HepG2 (cell line): ENCODE data around the gene SEBOX. TPM values are rescaled to one million over a fixed set of nuclear protein-coding genes. Genes with fewer than 3 reads are reported as not detected.
A peak's percentile ranks its signal among the peaks of the same experiment; 100 is the strongest.

ENCODE experiments used
- AGO2 ChIP-seq: fragments of 200-400 bp; formaldehyde crosslinking; optimal IDR thresholded peaks from 2 replicates; pipeline ENCODE3; 2017; ENCODE audit warnings: mild to moderate bottlenecking, low read depth, low read length, moderate library complexity
- BATF2 ChIP-seq: sonication (generic); formaldehyde crosslinking; IDR thresholded peaks from 2 replicates; pipeline ENCODE4 v1.8.0; 2022; ENCODE audit warnings: mild to moderate bottlenecking, missing genetic modification reagents, moderate library complexity
- ETS1 ChIP-seq: sonication (generic); formaldehyde crosslinking; IDR thresholded peaks from 2 replicates; pipeline ENCODE4 v1.4.0; 2020; ENCODE audit warnings: missing genetic modification reagents
- GATA4 ChIP-seq: sonication (generic); IDR thresholded peaks from 2 replicates; pipeline ENCODE4 v1.6.1; 2016; ENCODE audit warnings: antibody characterized with exemption, low read depth, borderline replicate concordance
- HBP1 ChIP-seq: IDR thresholded peaks from 2 replicates; pipeline ENCODE4 v1.6.1; 2016; ENCODE audit warnings: low read depth, control low read depth
- HNF1A ChIP-seq, 2 experiments: sonication (generic) in 1 of 2; formaldehyde crosslinking in 1 of 2; IDR thresholded peaks; 2 replicates each; pipeline versions ENCODE4 v1.4.0 to v1.6.1; 2016 to 2020; ENCODE audit warnings: borderline replicate concordance in 1 of 2, low read depth in 1 of 2, mild to moderate bottlenecking in 1 of 2, missing genetic modification reagents in 1 of 2
- NFKBIZ ChIP-seq: IDR thresholded peaks from 2 replicates; pipeline ENCODE4 v1.6.1; 2018; ENCODE audit warnings: missing genetic modification reagents, missing compliant biosample characterization
- PRPF4 ChIP-seq: fragments of 200-400 bp; formaldehyde crosslinking; IDR thresholded peaks from 2 replicates; pipeline ENCODE4 v1.6.1; 2016; ENCODE audit warnings: low read length, low read depth; ENCODE audit not compliant: poor library complexity, severe bottlenecking
- RFX1 ChIP-seq: fragments of 450-650 bp; IDR thresholded peaks from 2 replicates; pipeline ENCODE4 v1.6.1; 2017
- TCF12 ChIP-seq, 2 experiments: fragments of 450-650 bp in 1 of 2; sonication (generic) in 1 of 2; formaldehyde crosslinking in 1 of 2; IDR thresholded peaks; 2 replicates each; pipeline versions ENCODE4 v1.6.1 to v1.8.0; 2017 to 2022; ENCODE audit warnings: antibody characterized with exemption in 1 of 2, mild to moderate bottlenecking in 1 of 2, missing genetic modification reagents in 1 of 2, moderate library complexity in 1 of 2
- UBTF ChIP-seq: sonication (generic); formaldehyde crosslinking; IDR thresholded peaks from 2 replicates; pipeline ENCODE4 v1.4.0; 2020; ENCODE audit warnings: mild to moderate bottlenecking, missing genetic modification reagents
- ZFP36L1 ChIP-seq: sonication (generic); formaldehyde crosslinking; IDR thresholded peaks from 2 replicates; pipeline ENCODE4 v1.8.0; 2022; ENCODE audit warnings: mild to moderate bottlenecking, missing genetic modification reagents, moderate library complexity
- ZNF280B ChIP-seq: sonication (generic); formaldehyde crosslinking; IDR thresholded peaks from 2 replicates; pipeline ENCODE4 v1.5.0; 2020; ENCODE audit warnings: missing genetic modification reagents, mild to moderate bottlenecking, borderline replicate concordance
- ZNF660 ChIP-seq: sonication (generic); formaldehyde crosslinking; IDR thresholded peaks from 2 replicates; pipeline ENCODE4 v1.5.1; 2020; ENCODE audit warnings: mild to moderate bottlenecking, low read depth, missing genetic modification reagents, borderline replicate concordance
- ZNF781 ChIP-seq: sonication (generic); formaldehyde crosslinking; IDR thresholded peaks from 2 replicates; pipeline ENCODE4 v1.5.1; 2020; ENCODE audit warnings: borderline replicate concordance, mild to moderate bottlenecking, missing genetic modification reagents; ENCODE audit errors: not compliant biosample characterization
- polyA plus RNA-seq, 8 experiments: library from polyadenylated mRNA; depleted of rRNA in 3 of 8; stranded (reverse) in 7 of 8; unstranded in 1 of 8; fragments of >200 nt; fragmentation: Illumina TruSeq in 4 of 8; extraction: Trizol in 4 of 8; gene quantifications; 2 replicates each; pipeline versions ENCODE4 v1.2.1 to v1.2.3, GENCODE V29; 2011 to 2016; ENCODE audit warnings: low read depth in 4 of 8, missing spikeins in 1 of 8, mixed read lengths in 1 of 8; ENCODE audit not compliant: insufficient read depth in 1 of 8
- total RNA-seq, 5 experiments: library from RNA; depleted of rRNA; stranded (reverse); fragments of >200 nt; fragmentation: Illumina TruSeq; extraction: Trizol; gene quantifications; 2 replicates each; pipeline ENCODE4 v1.2.3, GENCODE V29; 2016; ENCODE audit warnings: low read depth in 1 of 5

Gene SEBOX
- total and polyA plus RNA-seq, 2 of the 13 experiments (the other 11 are each of a cell fraction or from before 2014, with no cell fraction given) = not detected

GRCh38 chr17:28317966-28318758, 46.8 kb downstream of the SEBOX start (continued):
- no peak for TF ChIP-seq HBP1 (CRISPR knock-in tag)
- TF ChIP-seq ZNF781 (CRISPR knock-in tag) = no peak
- TF ChIP-seq GATA4 = no peak
- TF ChIP-seq ZNF660 (CRISPR knock-in tag) = no peak
- no peak for TF ChIP-seq HNF1A (IDR thresholded peaks at IDR 0.05; ENCODE audit: low read depth)
- TF ChIP-seq HNF1A (CRISPR knock-in tag; IDR thresholded peaks at IDR 0.05; ENCODE audit: borderline replicate concordance) = no peak
- TF ChIP-seq BATF2 (CRISPR knock-in tag) = 0 out of 2 replicates have a peak, but pooled peaks have one; percentile 11
- no peak for TF ChIP-seq RFX1
- no peak for TF ChIP-seq TCF12 (IDR thresholded peaks at IDR 0.05)
- TF ChIP-seq TCF12 (CRISPR knock-in tag; IDR thresholded peaks at IDR 0.05) = no peak
- 0 out of 2 replicates have a peak, but pooled peaks have one; percentile 31 for TF ChIP-seq ZNF280B
- TF ChIP-seq NFKBIZ (CRISPR knock-in tag) = no peak
- no peak for TF ChIP-seq ZFP36L1 (CRISPR knock-in tag)
- no peak for TF ChIP-seq ETS1
- TF ChIP-seq PRPF4 = no peak
- TF ChIP-seq AGO2 = peak; percentile 31
- TF ChIP-seq UBTF (CRISPR knock-in tag) = peak; percentile 65
